Putamen (tissue), 1 donor: Measurements from ENCODE around the gene COMMD7.
"Not testable (repeated sequence)": the region's sequence is repeated elsewhere in the genome, so short reads cannot be mapped to it uniquely, and the experiment has no call there.

Experiments
- DNase-seq: peaks from one replicate; pipeline ENCODE4 v3.0.0-alpha.2; 2016; ENCODE audit warnings: low spot score

Gene COMMD7

DNA sequence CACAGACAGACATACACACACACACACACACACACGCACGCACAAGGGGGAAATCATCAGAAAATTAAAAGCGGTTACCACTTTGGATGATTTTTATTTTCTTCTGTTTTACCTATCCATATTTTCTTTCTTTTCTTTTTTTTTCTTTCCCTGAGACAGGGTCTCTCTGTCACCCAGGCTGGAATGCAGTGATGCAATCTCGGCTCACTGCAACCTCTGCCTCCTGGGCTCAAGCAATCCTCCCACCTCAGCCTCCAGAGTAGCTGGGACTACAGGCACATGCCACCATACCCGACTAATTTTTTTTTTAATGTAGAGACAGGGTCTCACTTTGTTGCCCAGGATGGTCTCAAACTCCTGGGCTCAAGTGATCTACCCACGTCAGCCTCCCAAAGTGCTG is 14.8 kb downstream of the COMMD7 start:
- not testable (repeated sequence) for DNase-seq

DNA sequence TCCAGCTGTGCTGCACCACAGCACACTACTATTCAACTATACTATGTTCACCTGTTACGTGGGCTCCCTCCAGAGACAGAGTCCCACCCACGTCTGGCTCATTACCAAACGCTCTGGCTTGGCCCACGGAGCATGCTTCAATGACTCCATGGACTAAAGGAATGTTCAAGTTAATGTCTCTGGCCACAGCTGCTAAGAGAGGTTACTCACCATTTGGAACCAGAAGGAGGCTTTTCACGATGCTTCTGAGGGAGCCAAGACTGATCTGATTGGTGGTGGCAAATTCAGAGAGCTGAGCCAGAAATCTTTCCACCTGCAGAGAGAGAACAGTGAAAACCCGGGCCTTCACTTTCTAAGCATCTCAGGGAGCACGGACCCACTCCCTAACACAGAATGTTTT is 15.6 kb downstream of the COMMD7 start:
- peak; percentile 24 for DNase-seq

GRCh38 chr20:32718749-32719348 is 24.4 kb downstream of the COMMD7 start:
- DNase-seq: no peak

DNA sequence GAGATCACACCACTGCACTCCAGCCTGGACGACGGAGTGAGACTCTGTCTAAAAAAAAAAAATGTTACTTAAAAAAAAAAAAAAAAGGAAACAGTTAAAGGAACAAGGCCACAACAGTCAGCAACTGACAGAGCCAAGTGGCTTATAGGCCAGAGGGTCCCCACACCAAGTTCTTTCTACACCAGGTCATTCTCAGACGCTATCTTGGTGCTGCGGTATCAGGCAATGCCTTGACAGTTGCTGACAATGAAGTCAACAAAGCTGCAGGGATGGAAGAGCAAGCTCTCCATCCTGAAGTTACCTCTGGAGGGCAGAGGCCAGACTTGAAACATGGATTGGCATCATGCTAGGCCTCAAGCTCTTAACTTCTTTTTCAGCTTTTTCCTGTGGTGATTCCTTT is 31.9 kb downstream of the COMMD7 start:
- DNase-seq: no peak

DNA sequence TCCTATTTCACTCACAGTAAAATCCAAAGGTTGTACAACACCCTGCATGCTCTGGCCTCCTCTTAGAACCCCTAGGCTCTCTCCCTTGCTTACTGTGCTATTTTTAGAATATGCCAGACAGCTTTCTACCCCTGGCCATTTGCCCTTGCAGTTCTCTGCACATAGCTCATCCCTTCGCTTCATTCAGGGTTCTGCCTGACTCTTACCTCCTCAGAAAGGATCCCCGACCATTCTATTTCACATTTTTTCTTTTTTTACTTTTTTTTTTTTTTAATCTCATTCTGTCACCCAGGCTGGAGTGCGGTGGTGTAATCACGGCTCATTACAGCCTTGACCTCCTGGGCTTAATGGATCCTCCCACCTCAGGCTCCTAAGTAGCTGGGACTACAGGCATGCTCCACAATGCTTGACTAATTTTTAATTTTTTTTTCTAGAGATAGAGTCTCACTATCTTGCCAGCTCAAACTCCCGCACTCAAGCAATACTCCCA is 33.6 kb downstream of the COMMD7 start:
- no peak for DNase-seq

DNA sequence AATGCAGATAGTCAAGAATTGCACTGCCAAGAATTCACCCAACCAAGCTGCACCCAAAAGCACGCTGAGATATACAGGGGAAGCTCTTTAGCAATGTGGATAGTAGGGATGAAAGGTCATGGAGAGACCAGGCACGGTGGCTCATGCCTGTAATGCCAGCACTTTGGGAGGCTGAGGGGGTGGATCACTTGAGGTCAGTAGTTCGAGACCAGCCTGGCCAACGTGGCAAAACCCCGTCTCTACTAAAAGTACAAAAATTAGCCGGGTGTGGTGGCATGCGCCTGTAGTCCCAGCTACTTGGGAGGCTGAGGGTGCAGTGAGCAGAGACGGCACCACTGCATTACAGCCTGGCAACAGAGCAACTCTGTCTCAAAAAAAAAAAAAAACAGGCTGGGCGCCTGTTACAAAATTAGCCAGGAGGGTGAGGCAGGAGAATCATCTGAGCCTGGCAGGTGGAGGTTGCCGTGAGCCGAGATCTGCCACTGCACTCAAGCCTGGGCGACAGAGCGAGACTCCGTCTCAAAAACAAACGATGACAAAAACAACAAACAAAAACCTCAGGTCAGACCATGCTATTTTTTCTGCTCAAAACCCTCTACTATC is 34.1 kb downstream of the COMMD7 start:
- DNase-seq: not testable (repeated sequence)

- no peak for DNase-seq
These were observed 35.3 kb downstream of the COMMD7 start for GRCh38 chr20:32707691-32708581.

DNA sequence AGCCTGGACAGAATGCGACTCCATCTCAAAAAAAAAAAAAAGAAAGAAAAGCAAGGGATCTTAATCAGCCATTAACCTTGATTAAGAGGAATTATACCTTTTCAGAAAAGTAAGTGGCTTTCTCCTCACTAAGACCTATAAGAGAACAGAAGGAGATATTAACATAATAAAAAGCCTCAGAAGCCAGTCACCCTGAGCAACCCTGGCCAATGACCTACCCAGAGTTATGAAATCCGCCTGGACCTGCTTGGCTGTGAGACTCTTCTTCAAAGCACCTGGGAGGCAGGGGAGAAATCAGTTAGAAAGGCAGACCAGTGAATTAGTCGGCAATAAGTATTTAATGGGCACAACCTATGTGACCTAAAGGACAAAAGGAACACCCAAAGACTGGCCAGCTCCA is 36.8 kb downstream of the COMMD7 start:
- DNase-seq: no peak

GRCh38 chr20:32702706-32703425 is 40.4 kb downstream of the COMMD7 start:
- DNase-seq: no peak

DNA sequence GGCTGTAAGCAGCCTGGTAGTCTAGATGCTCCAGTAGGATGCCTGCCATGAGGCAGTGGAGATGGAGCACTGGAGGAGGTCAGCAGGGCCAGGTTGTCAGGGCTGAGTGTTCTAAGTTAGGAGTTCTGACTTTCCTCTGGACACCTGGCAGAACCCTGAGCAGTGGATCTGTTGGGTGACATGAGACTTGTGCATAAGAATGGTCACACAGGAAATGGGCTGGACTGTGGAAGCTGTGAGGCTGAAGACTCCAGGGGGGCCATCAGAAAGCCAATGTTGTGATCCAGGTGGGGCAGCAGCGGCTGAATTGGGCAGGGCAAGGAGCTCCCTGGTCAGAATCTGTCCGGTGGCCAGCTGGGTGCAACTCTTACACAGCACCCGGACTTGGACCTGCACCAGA is 45.7 kb downstream of the COMMD7 start:
- no peak for DNase-seq

GRCh38 chr20:32695089-32695488 is 48.2 kb downstream of the COMMD7 start:
- DNase-seq: no peak

GRCh38 chr20:32688966-32689365 is 54.3 kb downstream of the COMMD7 start:
- not testable (repeated sequence) for DNase-seq

DNA sequence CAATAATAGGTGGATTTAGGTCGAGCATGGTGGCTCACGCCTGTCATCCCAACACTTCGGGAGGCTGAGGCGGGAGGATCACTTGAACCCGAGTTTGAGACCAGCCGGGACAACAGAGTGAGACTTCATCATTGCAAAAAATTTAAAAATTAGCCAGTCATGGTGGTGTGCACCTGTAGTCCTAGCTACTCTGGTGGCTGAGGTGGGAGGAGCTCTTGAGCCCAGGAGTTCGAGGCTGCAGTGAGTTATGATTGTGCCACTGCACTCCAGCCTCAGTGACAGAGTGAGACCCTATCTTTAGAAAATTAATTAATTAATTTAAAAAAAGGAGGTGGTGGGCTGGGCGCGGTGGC is 56.1 kb downstream of the COMMD7 start:
- no peak for DNase-seq

DNA sequence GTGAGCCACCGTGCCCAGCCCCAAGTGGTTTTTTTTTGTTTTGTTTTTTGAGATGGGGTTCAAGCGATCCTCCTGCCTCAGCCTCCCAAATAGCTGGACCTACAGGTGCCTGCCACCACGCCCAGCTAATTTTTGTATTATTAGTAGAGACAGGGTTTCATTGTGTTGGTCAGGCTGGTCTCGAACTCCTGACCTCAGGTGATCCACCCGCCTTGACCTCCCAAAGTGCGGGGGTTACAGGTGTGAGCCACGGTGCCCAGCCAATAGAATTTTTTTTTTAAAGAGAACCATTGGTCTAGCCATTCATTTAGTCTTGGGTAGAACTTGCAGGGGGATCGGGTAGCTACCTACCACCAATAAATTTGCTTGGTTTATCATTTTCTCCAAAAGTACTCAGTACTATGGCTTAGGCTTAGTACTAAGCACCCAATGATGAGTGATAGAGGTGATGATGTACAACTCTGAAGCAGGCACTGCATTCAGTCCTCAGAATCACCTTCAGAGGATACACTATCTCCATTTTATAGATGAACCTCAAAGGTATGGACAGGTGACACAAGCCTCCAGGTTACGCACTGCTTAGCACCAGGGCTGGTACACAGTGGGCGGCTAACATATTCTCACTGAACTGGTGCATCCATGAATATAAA is 56.6 kb downstream of the COMMD7 start:
- no peak for DNase-seq

- no peak for DNase-seq
These were observed 57.4 kb downstream of the COMMD7 start for GRCh38 chr20:32685541-32686529.

DNA sequence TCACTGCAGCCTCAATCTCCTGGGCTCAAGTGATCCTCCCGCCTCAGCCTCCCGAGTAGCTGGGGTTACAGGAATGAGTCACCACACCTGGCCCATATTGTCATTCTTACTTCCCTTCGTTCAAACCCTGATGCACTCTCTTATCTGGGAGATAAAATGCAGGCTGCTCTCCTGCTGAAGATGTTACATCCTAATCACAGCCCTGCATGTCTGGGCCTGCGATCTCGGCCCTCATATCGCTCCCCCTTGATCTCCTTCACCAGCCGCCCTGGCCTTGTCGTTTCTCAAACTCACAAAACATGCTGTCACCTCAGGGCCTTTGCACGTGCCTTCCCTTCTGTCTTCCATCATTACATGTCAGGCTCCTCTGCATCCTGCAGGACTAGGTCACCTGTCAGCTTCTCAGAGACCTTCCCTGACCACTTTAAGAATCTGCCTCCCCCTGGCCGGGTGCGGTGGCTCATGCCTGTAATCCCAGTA is 60.7 kb downstream of the COMMD7 start:
- DNase-seq: no peak

- DNase-seq: no peak
These were observed 61.8 kb downstream of the COMMD7 start for GRCh38 chr20:32681175-32682084.

DNA sequence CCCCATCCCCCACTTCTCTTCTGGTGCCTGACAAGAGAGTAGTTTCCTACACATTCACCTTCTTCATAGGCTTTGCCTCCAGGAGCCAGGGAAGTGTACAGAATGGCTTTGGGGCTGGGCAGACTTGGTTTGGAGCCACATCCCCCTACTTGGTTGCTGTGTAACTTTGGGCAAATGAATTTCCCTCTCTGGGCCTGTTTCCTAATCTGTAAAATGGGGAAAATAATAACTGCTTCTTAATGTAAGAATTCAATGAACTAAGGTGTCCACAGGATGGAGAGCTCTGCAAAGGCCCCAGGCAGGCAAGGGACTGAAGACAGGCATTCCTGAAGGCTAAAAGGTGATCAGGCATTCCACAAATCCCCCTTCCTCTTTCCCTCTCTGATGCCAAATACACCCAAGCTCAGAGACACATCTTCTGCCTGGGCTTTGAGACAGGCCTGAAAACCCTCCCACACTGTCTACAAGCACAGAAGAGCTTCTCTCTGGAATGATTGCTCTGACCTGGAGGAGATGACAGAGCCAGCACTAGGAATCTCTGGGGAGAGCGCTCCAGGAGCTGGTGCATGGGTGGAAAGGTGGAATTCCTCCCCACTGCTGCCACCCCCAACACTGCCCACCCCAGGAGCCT is 62.6 kb downstream of the COMMD7 start:
- DNase-seq: no peak

DNA sequence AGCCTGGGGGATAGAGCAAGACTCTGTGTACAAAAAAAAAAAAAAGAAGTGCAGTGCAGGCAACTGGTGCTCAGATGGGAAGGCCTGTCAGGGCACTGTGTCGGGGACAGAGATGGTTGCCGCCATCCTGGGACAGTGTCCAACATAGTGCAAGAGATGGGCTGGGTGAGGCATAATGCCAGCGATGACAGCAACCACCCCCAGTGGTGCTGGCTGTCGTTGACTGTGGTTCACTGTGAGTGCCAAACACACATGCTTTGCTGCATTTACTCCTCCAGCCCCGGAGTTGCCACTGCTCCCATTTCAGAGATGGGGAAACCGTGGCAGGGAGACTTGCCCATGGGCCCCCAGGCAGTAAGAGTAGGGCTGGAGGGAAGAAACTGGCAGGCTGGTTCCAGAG is 64.3 kb downstream of the COMMD7 start:
- peak; percentile 68 for DNase-seq
